OCI-LY1 (cell line): ENCODE data around the gene GBE1.

Experiments
- CTCF ChIP-seq: fragments of 200-600 bp; sonication (generic), shearing (Covaris generic); IDR thresholded peaks from 2 replicates; pipeline ENCODE4 v1.5.1; 2017; ENCODE audit warnings: mild to moderate bottlenecking, antibody characterized with exemption, low read length, moderate library complexity, mixed read lengths
- EZH2 ChIP-seq: fragments of 200-600 bp; sonication (generic), shearing (Covaris generic); IDR thresholded peaks from 2 replicates; pipeline ENCODE4 v1.8.0; 2017; ENCODE audit warnings: borderline replicate concordance, mixed run types, mild to moderate bottlenecking, antibody characterized with exemption, low read length, moderate library complexity, mixed read lengths

GRCh38 chr3:81446806-81447205 lies 314.6 kb downstream of the GBE1 start:
- TF ChIP-seq CTCF: no peak
- no peak for TF ChIP-seq EZH2
